ENCODE data around the gene CNOT6L. TPM values are rescaled to one million over a fixed set of nuclear protein-coding genes. Genes with fewer than 3 reads are reported as not detected.

Gene CNOT6L
- polyA plus RNA-seq, 1 donor from 2014 or later, result 14.4 TPM

DNA sequence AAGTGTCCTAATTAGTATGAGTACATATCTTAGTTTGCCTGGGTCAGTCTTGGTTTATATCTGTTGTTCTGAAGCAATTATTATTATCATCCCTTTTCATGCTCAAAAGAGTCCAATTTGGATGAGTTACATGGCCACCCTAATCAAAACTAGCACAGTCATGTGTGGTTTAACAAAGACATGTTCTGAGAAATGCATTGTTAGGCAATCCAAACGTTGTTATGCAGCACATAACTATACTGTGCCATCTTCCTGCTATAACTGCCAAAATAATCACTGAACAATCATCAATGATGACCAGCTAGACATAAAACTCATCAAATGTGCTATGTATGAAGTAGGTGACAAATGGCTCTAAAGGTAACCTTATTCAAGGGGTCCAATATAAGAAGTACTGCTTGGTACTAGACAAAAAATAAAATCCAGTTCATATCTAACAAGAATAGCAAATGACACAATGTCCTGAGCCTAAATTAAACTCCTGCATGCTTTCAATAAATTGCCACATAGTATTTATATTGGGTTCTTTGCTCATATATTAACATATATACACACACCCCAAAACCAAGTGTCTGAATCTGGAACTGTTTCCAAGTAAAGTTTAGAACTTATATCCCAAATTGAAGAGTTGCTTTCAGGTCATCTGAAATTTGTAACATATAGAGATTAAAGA, 41.9 kb downstream of the CNOT6L start:
- Histone ChIP-seq H3K4me3 (ENCODE audit: low read length) (no peak overlapping the region), H3K36me3 (ENCODE audit: insufficient read depth, low read length) (no peaks in the 10 kb centered on the region), H3K9me2 (ENCODE audit: insufficient read depth, low read length) (no peaks in the 10 kb centered on the region), H3K27ac (ENCODE audit: low read length) (no peak overlapping the region), H3K9ac (ENCODE audit: low read length) (no peak overlapping the region), H3K9me3 (ENCODE audit: low read length) (no peaks in the 10 kb centered on the region), H4K20me1 (ENCODE audit: insufficient read depth) (no peaks in the 10 kb centered on the region), H2AFZ (ENCODE audit: low read depth, low read length) (no peak overlapping the region), H3K27me3 (ENCODE audit: insufficient read depth, low read depth, low read length) (no peaks in the 10 kb centered on the region), H3F3A (ENCODE audit: insufficient read depth, low read length, poor library complexity, severe bottlenecking) (no peaks in the 10 kb centered on the region), H3K79me2 (replicated peaks; ENCODE audit: insufficient read depth, low read length) (peaks cover 40% of the 10 kb centered on the region), H3K4me2 (ENCODE audit: low read length) (no peak overlapping the region)
- no peak for TF ChIP-seq TAF1 (IDR thresholded peaks at IDR 0.05; ENCODE audit: low read depth)
- no peak for TF ChIP-seq RAD21 (conservative IDR thresholded peaks at IDR 0.05)
- no peak for TF ChIP-seq POLR2AphosphoS5 (IDR thresholded peaks at IDR 0.05)
- no peak for TF ChIP-seq SMC3 (conservative IDR thresholded peaks at IDR 0.05; ENCODE audit: poor library complexity)
- no peak for TF ChIP-seq EZH2 (IDR thresholded peaks at IDR 0.05; ENCODE audit: borderline replicate concordance, insufficient read depth, low read length, poor library complexity, severe bottlenecking)

DNA sequence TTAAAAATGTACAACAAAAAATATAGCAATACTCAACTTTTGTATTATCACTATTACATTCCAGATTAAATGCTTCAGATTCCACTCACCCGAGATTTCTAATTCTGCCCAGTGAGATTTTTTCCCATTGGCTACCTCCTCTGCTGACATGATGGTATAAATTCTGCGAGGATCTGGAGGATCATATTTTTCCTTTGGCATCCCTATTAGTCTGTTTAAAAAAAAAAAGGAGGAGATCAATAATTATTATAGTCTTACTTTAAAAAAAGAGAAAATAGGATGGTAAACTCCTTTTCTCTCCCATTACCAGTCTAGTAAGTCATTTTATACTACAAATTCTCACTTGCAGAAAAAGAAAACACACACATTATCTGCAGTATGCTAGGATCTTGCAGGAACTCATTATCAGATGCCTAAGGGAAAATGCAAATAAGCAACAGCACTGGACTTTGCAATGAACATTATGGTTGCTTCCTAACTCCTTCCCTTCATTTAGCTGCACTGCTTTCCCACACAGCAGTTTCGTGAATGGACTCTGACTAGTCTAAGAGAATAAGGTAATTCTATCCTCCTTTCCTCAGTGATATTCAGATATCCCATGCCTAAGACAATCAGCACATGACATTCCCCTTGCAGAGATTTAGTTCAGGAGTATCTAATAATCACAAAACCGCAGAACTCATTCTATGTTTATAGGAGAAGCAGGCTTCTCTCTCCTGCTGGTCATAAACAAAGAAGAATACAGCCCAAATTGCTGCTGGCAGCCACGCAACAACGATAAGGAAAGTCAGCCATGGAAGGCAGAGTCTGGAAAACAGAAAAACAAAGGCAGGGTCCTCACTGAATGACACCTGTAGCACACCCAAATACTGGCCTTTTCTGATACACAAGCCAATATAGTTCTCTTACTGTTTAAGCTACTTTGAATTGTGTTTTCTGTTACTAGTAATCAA, 42.7 kb downstream of the CNOT6L start:
- Histone ChIP-seq H3K9ac (ENCODE audit: low read length) (no peak overlapping the region), H3K4me2 (ENCODE audit: low read length) (no peak overlapping the region), H2AFZ (ENCODE audit: low read depth, low read length) (no peak overlapping the region), H3K4me3 (ENCODE audit: low read length) (no peak overlapping the region), H3K36me3 (ENCODE audit: insufficient read depth, low read length) (no peaks in the 10 kb centered on the region), H3K27me3 (ENCODE audit: insufficient read depth, low read depth, low read length) (no peaks in the 10 kb centered on the region), H3F3A (ENCODE audit: insufficient read depth, low read length, poor library complexity, severe bottlenecking) (no peaks in the 10 kb centered on the region), H3K9me2 (ENCODE audit: insufficient read depth, low read length) (no peaks in the 10 kb centered on the region), H3K27ac (ENCODE audit: low read length) (no peak overlapping the region), H3K9me3 (ENCODE audit: low read length) (no peaks in the 10 kb centered on the region), H3K79me2 (replicated peaks; ENCODE audit: insufficient read depth, low read length) (peaks cover 32% of the 10 kb centered on the region), H4K20me1 (ENCODE audit: insufficient read depth) (no peaks in the 10 kb centered on the region)
- TF ChIP-seq TAF1 (IDR thresholded peaks at IDR 0.05; ENCODE audit: low read depth) (no peak), EP300 (conservative IDR thresholded peaks at IDR 0.05; ENCODE audit: poor library complexity, severe bottlenecking) (no peak), POLR2AphosphoS5 (IDR thresholded peaks at IDR 0.05) (no peak), SMC3 (conservative IDR thresholded peaks at IDR 0.05; ENCODE audit: poor library complexity) (no peak), RAD21 (conservative IDR thresholded peaks at IDR 0.05) (no peak), MXI1 (conservative IDR thresholded peaks at IDR 0.05; ENCODE audit: poor library complexity, severe bottlenecking) (no peak), REST (IDR thresholded peaks at IDR 0.05; ENCODE audit: borderline replicate concordance) (no peak), EZH2 (IDR thresholded peaks at IDR 0.05; ENCODE audit: borderline replicate concordance, insufficient read depth, low read length, poor library complexity, severe bottlenecking) (no peak)
- TF ChIP-seq, protein P1, sequence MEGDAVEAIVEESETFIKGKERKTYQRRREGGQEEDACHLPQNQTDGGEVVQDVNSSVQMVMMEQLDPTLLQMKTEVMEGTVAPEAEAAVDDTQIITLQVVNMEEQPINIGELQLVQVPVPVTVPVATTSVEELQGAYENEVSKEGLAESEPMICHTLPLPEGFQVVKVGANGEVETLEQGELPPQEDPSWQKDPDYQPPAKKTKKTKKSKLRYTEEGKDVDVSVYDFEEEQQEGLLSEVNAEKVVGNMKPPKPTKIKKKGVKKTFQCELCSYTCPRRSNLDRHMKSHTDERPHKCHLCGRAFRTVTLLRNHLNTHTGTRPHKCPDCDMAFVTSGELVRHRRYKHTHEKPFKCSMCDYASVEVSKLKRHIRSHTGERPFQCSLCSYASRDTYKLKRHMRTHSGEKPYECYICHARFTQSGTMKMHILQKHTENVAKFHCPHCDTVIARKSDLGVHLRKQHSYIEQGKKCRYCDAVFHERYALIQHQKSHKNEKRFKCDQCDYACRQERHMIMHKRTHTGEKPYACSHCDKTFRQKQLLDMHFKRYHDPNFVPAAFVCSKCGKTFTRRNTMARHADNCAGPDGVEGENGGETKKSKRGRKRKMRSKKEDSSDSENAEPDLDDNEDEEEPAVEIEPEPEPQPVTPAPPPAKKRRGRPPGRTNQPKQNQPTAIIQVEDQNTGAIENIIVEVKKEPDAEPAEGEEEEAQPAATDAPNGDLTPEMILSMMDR (IDR thresholded peaks at IDR 0.05; ENCODE audit: poor library complexity, severe bottlenecking), result no peak

Data from neural cell (in vitro differentiated cells).